IMR-90 (cell line): Measurements from ENCODE around the gene PADI6. TPM values are rescaled to one million over a fixed set of nuclear protein-coding genes. Genes with fewer than 3 reads are reported as not detected.
A peak's percentile ranks its signal among the peaks of the same experiment; 100 is the strongest.

Experiments used
- ATAC-seq: fragments of 200-7000 bp; cut with Tn5 transposase; 2 replicates; pipeline ENCODE4 v1.9.1; 2020; ENCODE audit warnings: low read depth, mild to moderate bottlenecking, moderate library complexity
- BruUV-seq: library from RNA; stranded (reverse); fragments of 400-500 nt; replicated peaks from 2 replicates; lab custom pipeline; 2021; lab: Mats Ljungman, UMichigan
- CTCF ChIA-PET: fragments of 300-600 bp; formaldehyde crosslinking; extraction: SDS; loops from one replicate; lab custom pipeline; 2021; ENCODE audit warnings: antibody characterized with exemption; lab: Yijun Ruan, JAX
- POLR2A ChIA-PET: fragments of 300-600 bp; sonication (Branson Sonifier 250); formaldehyde crosslinking; loops from one replicate; lab custom pipeline; 2022; ENCODE audit warnings: antibody characterized with exemption; ENCODE audit not compliant: unreplicated experiment; lab: Charles Lee
- DNase-seq: peaks from one replicate; pipeline ENCODE4 v3.0.0; 2013
- H2AFZ ChIP-seq: replicated peaks from 2 replicates; pipeline ENCODE3; 2013; ENCODE audit warnings: low read length, mild to moderate bottlenecking; ENCODE audit not compliant: poor library complexity
- H2AK5ac ChIP-seq: 2 replicates; pipeline ENCODE4 v1.6.1; 2013; ENCODE audit warnings: low read depth, low read length, inconsistent platforms
- H2AK9ac ChIP-seq: replicated peaks from 2 replicates; pipeline ENCODE3; 2013; ENCODE audit warnings: mild to moderate bottlenecking, low read depth, low read length, moderate library complexity; ENCODE audit not compliant: poor library complexity
- H2BK120ac ChIP-seq: 2 replicates; pipeline ENCODE4 v1.6.1; 2013; ENCODE audit warnings: low read depth, low read length, inconsistent platforms
- H2BK15ac ChIP-seq: 3 replicates; pipeline ENCODE4 v1.6.1; 2013; ENCODE audit warnings: low read depth, low read length, inconsistent platforms
- H2BK20ac ChIP-seq: 2 replicates; pipeline ENCODE4 v1.6.1; 2013; ENCODE audit warnings: low read depth, mild to moderate bottlenecking, inconsistent platforms, low read length, moderate library complexity
- H2BK5ac ChIP-seq: 2 replicates; pipeline ENCODE4 v1.6.1; 2013; ENCODE audit warnings: mild to moderate bottlenecking, low read depth, low read length, inconsistent platforms; ENCODE audit not compliant: poor library complexity, severe bottlenecking
- H3K14ac ChIP-seq: replicated peaks from 2 replicates; pipeline ENCODE4 v1.6.1; 2013; ENCODE audit warnings: low read depth, low read length, inconsistent platforms
- H3K18ac ChIP-seq: 2 replicates; pipeline ENCODE4 v1.6.1; 2013; ENCODE audit warnings: low read depth, low read length, control low read depth
- H3K23ac ChIP-seq: 2 replicates; pipeline ENCODE4 v1.6.1; 2013; ENCODE audit warnings: low read depth, low read length, inconsistent platforms
- H3K27ac ChIP-seq: 2 replicates; pipeline ENCODE4 v1.5.1; 2013; ENCODE audit warnings: mild to moderate bottlenecking, control low read depth, low read length; ENCODE audit not compliant: insufficient read depth
- H3K27me3 ChIP-seq: 2 replicates; pipeline ENCODE4 v1.6.1; 2013; ENCODE audit warnings: low read length; ENCODE audit not compliant: control insufficient read depth, insufficient read depth
- H3K36me3 ChIP-seq: 2 replicates; pipeline ENCODE4 v1.6.1; 2013; ENCODE audit warnings: low read length, mixed read lengths; ENCODE audit not compliant: control insufficient read depth, insufficient read depth
- H3K4ac ChIP-seq: 2 replicates; pipeline ENCODE4 v1.6.1; 2013; ENCODE audit warnings: low read depth, low read length, inconsistent platforms
- H3K4me1 ChIP-seq: 2 replicates; pipeline ENCODE4 v1.6.1; 2013; ENCODE audit warnings: low read length, mixed read lengths; ENCODE audit not compliant: control insufficient read depth, insufficient read depth
- H3K4me2 ChIP-seq: 2 replicates; pipeline ENCODE4 v1.6.1; 2013; ENCODE audit warnings: low read depth, mild to moderate bottlenecking, control low read depth, low read length, moderate library complexity
- H3K4me3 ChIP-seq: 2 replicates; pipeline ENCODE4 v1.5.1; 2013; ENCODE audit warnings: low read depth, mild to moderate bottlenecking, control low read depth, low read length, moderate library complexity; ENCODE audit not compliant: insufficient read depth
- H3K56ac ChIP-seq: 2 replicates; pipeline ENCODE4 v1.6.1; 2013; ENCODE audit warnings: low read length, inconsistent platforms; ENCODE audit not compliant: insufficient read depth; ENCODE audit errors: extremely low read depth
- H3K79me1 ChIP-seq, 2 experiments: 2 replicates each; pipeline ENCODE4 v1.6.1; 2013; ENCODE audit warnings: low read length in 2 of 2, inconsistent platforms in 1 of 2, low read depth in 1 of 2
- H3K9ac ChIP-seq: 2 replicates; pipeline ENCODE4 v1.6.1; 2013; ENCODE audit warnings: low read depth, low read length, control low read depth
- H3K9me1 ChIP-seq: 2 replicates; pipeline ENCODE4 v1.6.1; 2013; ENCODE audit warnings: low read length, inconsistent platforms; ENCODE audit not compliant: insufficient read depth
- H3K9me3 ChIP-seq: 2 replicates; pipeline ENCODE4 v1.6.1; 2013; ENCODE audit warnings: low read length; ENCODE audit not compliant: control insufficient read depth, insufficient read depth
- H4K20me1 ChIP-seq: 2 replicates; pipeline ENCODE4 v1.6.1; 2013; ENCODE audit warnings: low read length, inconsistent platforms; ENCODE audit not compliant: insufficient read depth
- H4K5ac ChIP-seq: 2 replicates; pipeline ENCODE4 v1.6.1; 2013; ENCODE audit warnings: mild to moderate bottlenecking, low read depth, low read length, control low read depth
- H4K8ac ChIP-seq, 2 experiments: 2 replicates each; pipeline ENCODE4 v1.6.1; 2013; ENCODE audit warnings: low read depth in 2 of 2, low read length in 2 of 2, control low read depth in 1 of 2, inconsistent platforms in 1 of 2
- H4K91ac ChIP-seq: 2 replicates; pipeline ENCODE4 v1.6.1; 2013; ENCODE audit warnings: low read depth, low read length, inconsistent platforms; ENCODE audit not compliant: insufficient read depth
- BHLHE40 ChIP-seq: fragments of 150-350 bp; IDR thresholded peaks from 2 replicates; pipeline ENCODE4 v1.6.1; 2016; ENCODE audit warnings: mild to moderate bottlenecking, low read depth, low read length
- CEBPB ChIP-seq: IDR thresholded peaks from 2 replicates; pipeline ENCODE4 v1.6.1; 2012; ENCODE audit warnings: low read depth, low read length, improper control_type of control experiment
- FOS ChIP-seq: fragments of 150-350 bp; IDR thresholded peaks from 2 replicates; pipeline ENCODE4 v1.6.1; 2016; ENCODE audit warnings: low read depth, low read length
- MAFK ChIP-seq: IDR thresholded peaks from 2 replicates; pipeline ENCODE4 v1.6.1; 2012; ENCODE audit warnings: low read depth, low read length, improper control_type of control experiment
- MXI1 ChIP-seq: IDR thresholded peaks from 2 replicates; pipeline ENCODE4 v1.6.1; 2012; ENCODE audit warnings: low read depth, mild to moderate bottlenecking, low read length, moderate library complexity, borderline replicate concordance
- NFE2L2 ChIP-seq: fragments of 150-350 bp; IDR thresholded peaks from 2 replicates; pipeline ENCODE4 v1.6.1; 2016; ENCODE audit warnings: low read depth, mild to moderate bottlenecking, low read length
- POLR2A ChIP-seq: IDR thresholded peaks from 2 replicates; pipeline ENCODE4 v1.6.1; 2012; ENCODE audit warnings: mild to moderate bottlenecking, low read depth, low read length
- RAD21 ChIP-seq: IDR thresholded peaks from 2 replicates; pipeline ENCODE4 v1.6.1; 2012; ENCODE audit warnings: low read length, improper control_type of control experiment
- RCOR1 ChIP-seq: IDR thresholded peaks from 2 replicates; pipeline ENCODE4 v1.6.1; 2012; ENCODE audit warnings: mild to moderate bottlenecking, low read length, improper control_type of control experiment; ENCODE audit not compliant: insufficient replicate concordance
- RFX5 ChIP-seq: IDR thresholded peaks from 2 replicates; pipeline ENCODE4 v1.8.0; 2012; ENCODE audit warnings: low read depth, mild to moderate bottlenecking, low read length, moderate library complexity
- SMC3 ChIP-seq: fragments of 150-350 bp; IDR thresholded peaks from 2 replicates; pipeline ENCODE4 v1.6.1; 2016; ENCODE audit warnings: low read depth, mild to moderate bottlenecking, antibody characterized with exemption, low read length, moderate library complexity
- WGBS, 2 experiments: methylation state at CpG; one replicate each; pipeline versions ENCODE4 v1.1.5 to v1.1.7; 2013; ENCODE audit warnings: missing lambda C conversion rate in 2 of 2; ENCODE audit not compliant: insufficient read length in 1 of 2; ENCODE audit errors: extremely low coverage in 2 of 2; 5-methylcytosine and 5-hydroxymethylcytosine counted together
- dilution Hi-C: fragments of 300-500 bp; cut with HindIII; formaldehyde crosslinking; loops from one replicate; pipeline ENCODE4 v1.14.3; 2018; ENCODE audit warnings: low sequenced_read_pairs; ENCODE audit not compliant: unreplicated experiment
- in situ Hi-C: fragments of 300-500 bp; cut with MboI; formaldehyde crosslinking; loops from 3 replicates; pipeline ENCODE4 v1.14.3; 2019; ENCODE audit warnings: low sequenced_read_pairs, inconsistent platforms, mixed read lengths
- intact Hi-C: fragments of 100-400 bp; cut with micrococcal nuclease; formaldehyde crosslinking; loops from 2 replicates; pipeline ENCODE4 v1.10.0; 2022
- polyA plus RNA-seq, 3 experiments: library from polyadenylated mRNA; depleted of rRNA; stranded (reverse); fragments of >200 nt; gene quantifications; 2 replicates each; pipeline ENCODE4 v1.2.3, GENCODE V29; 2012; ENCODE audit warnings: low replicate concordance in 1 of 3
- total RNA-seq: library from RNA; depleted of rRNA; stranded (reverse); fragments of >200 nt; gene quantifications from 2 replicates; pipeline ENCODE4 v1.2.3, GENCODE V29; 2012
- TF ChIP-seq, protein P1 (sequence below): fragments of 150-350 bp; IDR thresholded peaks from 2 replicates; pipeline ENCODE4 v1.6.1; 2016; ENCODE audit warnings: low read depth, mild to moderate bottlenecking, low read length, moderate library complexity, borderline replicate concordance
- TF ChIP-seq, protein P2 (sequence below): fragments of 150-350 bp; IDR thresholded peaks from 2 replicates; pipeline ENCODE4 v1.6.1; 2017; ENCODE audit warnings: mild to moderate bottlenecking, antibody characterized with exemption, low read length, low read depth
- TF ChIP-seq, protein P3 (sequence below): conservative IDR thresholded peaks from 2 replicates; pipeline ENCODE4 v1.5.1; 2012; ENCODE audit warnings: mild to moderate bottlenecking, low read depth, low read length, improper control_type of control experiment

Gene PADI6
- total and polyA plus RNA-seq, 2 of the 4 experiments (the other 2 are of a cell fraction), result not detected

- peaks cover 2% of the 10 kb centered on the region; the same call in 1 of the 2 replicates for H3K9me1 ChIP-seq
- no TSS peak for BruUV-seq
- H2BK120ac ChIP-seq, result no peak overlapping the region
- H3K56ac ChIP-seq, result no peak overlapping the region
- no peak overlapping the region for H3K4me2 ChIP-seq
- H3K9me3 ChIP-seq, result no peaks in the 10 kb centered on the region
- H2AK9ac ChIP-seq, result peak overlapping the region; percentile 19
- no peak overlapping the region for H3K18ac ChIP-seq
- in situ Hi-C loops (no loop called here), dilution Hi-C loops (no loop called here), intact Hi-C loops (no loop called here)
- H3K4me1 ChIP-seq, result peaks cover 4% of the 10 kb centered on the region
- peaks cover 11% of the 10 kb centered on the region for H4K20me1 ChIP-seq
- ATAC-seq (no peak), DNase-seq (no peak)
- H3K9ac ChIP-seq, result no peak overlapping the region
- peaks cover 59% of the 10 kb centered on the region for H3K36me3 ChIP-seq
- ChIA-PET POLR2A (no interaction called here), CTCF (no interaction called here)
- no peak overlapping the region for H3K4me3 ChIP-seq
- no peak overlapping the region for H2AFZ ChIP-seq
- TF ChIP-seq RFX5 (no peak), FOS (no peak), BHLHE40 (no peak), MAFK (no peak), RAD21 (no peak), SMC3 (no peak), CEBPB (no peak), POLR2A (no peak), MXI1 (no peak), NFE2L2 (no peak), RCOR1 (no peak)
- TF ChIP-seq, protein P1, sequence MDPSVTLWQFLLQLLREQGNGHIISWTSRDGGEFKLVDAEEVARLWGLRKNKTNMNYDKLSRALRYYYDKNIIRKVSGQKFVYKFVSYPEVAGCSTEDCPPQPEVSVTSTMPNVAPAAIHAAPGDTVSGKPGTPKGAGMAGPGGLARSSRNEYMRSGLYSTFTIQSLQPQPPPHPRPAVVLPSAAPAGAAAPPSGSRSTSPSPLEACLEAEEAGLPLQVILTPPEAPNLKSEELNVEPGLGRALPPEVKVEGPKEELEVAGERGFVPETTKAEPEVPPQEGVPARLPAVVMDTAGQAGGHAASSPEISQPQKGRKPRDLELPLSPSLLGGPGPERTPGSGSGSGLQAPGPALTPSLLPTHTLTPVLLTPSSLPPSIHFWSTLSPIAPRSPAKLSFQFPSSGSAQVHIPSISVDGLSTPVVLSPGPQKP, result no peak
- TF ChIP-seq, protein P2, sequence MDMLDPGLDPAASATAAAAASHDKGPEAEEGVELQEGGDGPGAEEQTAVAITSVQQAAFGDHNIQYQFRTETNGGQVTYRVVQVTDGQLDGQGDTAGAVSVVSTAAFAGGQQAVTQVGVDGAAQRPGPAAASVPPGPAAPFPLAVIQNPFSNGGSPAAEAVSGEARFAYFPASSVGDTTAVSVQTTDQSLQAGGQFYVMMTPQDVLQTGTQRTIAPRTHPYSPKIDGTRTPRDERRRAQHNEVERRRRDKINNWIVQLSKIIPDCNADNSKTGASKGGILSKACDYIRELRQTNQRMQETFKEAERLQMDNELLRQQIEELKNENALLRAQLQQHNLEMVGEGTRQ, result no peak
- TF ChIP-seq, protein P3, sequence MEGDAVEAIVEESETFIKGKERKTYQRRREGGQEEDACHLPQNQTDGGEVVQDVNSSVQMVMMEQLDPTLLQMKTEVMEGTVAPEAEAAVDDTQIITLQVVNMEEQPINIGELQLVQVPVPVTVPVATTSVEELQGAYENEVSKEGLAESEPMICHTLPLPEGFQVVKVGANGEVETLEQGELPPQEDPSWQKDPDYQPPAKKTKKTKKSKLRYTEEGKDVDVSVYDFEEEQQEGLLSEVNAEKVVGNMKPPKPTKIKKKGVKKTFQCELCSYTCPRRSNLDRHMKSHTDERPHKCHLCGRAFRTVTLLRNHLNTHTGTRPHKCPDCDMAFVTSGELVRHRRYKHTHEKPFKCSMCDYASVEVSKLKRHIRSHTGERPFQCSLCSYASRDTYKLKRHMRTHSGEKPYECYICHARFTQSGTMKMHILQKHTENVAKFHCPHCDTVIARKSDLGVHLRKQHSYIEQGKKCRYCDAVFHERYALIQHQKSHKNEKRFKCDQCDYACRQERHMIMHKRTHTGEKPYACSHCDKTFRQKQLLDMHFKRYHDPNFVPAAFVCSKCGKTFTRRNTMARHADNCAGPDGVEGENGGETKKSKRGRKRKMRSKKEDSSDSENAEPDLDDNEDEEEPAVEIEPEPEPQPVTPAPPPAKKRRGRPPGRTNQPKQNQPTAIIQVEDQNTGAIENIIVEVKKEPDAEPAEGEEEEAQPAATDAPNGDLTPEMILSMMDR, result no peak
- no peak overlapping the region for H3K27ac ChIP-seq
- H3K23ac ChIP-seq, result no peak overlapping the region
- H3K79me1 ChIP-seq, result peaks cover 13 to 39% of the 10 kb centered on the region in 2 experiments; a peak in 3 of 4 replicates
- 94% methylated on average over 19 of the region's 20 CpGs; no CpG with 5 or more reads in 1 of the 2 experiments for WGBS, 2 experiments
- no peak overlapping the region for H4K5ac ChIP-seq
- H2AK5ac ChIP-seq, result no peak overlapping the region
- H3K14ac ChIP-seq, result no peak overlapping the region
- H3K27me3 ChIP-seq, result no peaks in the 10 kb centered on the region
- no peak overlapping the region for H3K4ac ChIP-seq
- no peak overlapping the region for H4K91ac ChIP-seq
- H4K8ac ChIP-seq, result no peak overlapping the region
- no peak overlapping the region for H2BK5ac ChIP-seq
- no peak overlapping the region for H2BK20ac ChIP-seq
- H2BK15ac ChIP-seq, result no peak overlapping the region
Observed at GRCh38 chr1:17416389-17416788, 44.4 kb downstream of the PADI6 start.
